HCT116 (cell line): ENCODE data around the gene POPDC3. TPM values are rescaled to one million over a fixed set of nuclear protein-coding genes. Genes with fewer than 3 reads are reported as not detected.

Source experiments
- ATAC-seq: fragments of 200-7000 bp; cut with Tn5 transposase; 2 replicates; pipeline ENCODE4 v1.9.1; 2020; ENCODE audit warnings: mild to moderate bottlenecking, moderate library complexity
- BruUV-seq: library from RNA; stranded (reverse); fragments of 400-500 nt; replicated peaks from 2 replicates; lab custom pipeline; 2021; lab: Mats Ljungman, UMichigan
- CTCF ChIA-PET: fragments of 300-600 bp; sonication (Branson Sonifier 250); formaldehyde crosslinking; loops from one replicate; lab custom pipeline; 2021; ENCODE audit warnings: antibody characterized with exemption; lab: Charles Lee
- POLR2A ChIA-PET: fragments of 300-600, 350-600 bp; sonication (Branson Sonifier 250); formaldehyde crosslinking; loops from one replicate; lab custom pipeline; 2021; ENCODE audit warnings: antibody characterized with exemption; lab: Charles Lee
- RAD21 ChIA-PET, 2 experiments: fragments of 300-600 bp; sonication (Branson Sonifier 250); formaldehyde crosslinking; loops; one replicate each; lab custom pipeline; 2023; ENCODE audit warnings: low total read pairs in 2 of 2; ENCODE audit not compliant: uncharacterized antibody in 2 of 2, unreplicated experiment in 2 of 2, low non-redundant PET in 1 of 2; lab: Charles Lee
- DNase-seq: peaks from one replicate; pipeline ENCODE4 v3.0.0-alpha.2; 2010; ENCODE audit warnings: low read depth, low spot score
- H2AFZ ChIP-seq: fragments of 200-600 bp; shearing (Covaris generic), sonication (generic); 2 replicates; pipeline ENCODE4 v1.6.1; 2017; ENCODE audit warnings: low read depth, mixed run types, mixed read lengths, antibody characterized with exemption, low read length; ENCODE audit not compliant: poor library complexity, severe bottlenecking
- H3K27ac ChIP-seq: 2 replicates; pipeline ENCODE4 v1.5.1; 2012; ENCODE audit warnings: low read depth, low read length
- H3K27me3 ChIP-seq: fragments of 200-600 bp; sonication (generic); 2 replicates; pipeline ENCODE4 v1.6.1; 2016; ENCODE audit warnings: mixed run types, low read length, mixed read lengths; ENCODE audit not compliant: insufficient read depth
- H3K36me3 ChIP-seq, 2 experiments: fragments of 200-500 bp in 1 of 2; fragments of 200-600 bp in 1 of 2; sonication (Bioruptor generic) in 1 of 2; sonication (generic) in 1 of 2; 2 replicates each; pipeline versions ENCODE4 v1.5.1 to v1.6.1; 2014 to 2016; ENCODE audit warnings: low read length in 2 of 2, inconsistent platforms in 1 of 2, mixed read lengths in 1 of 2, mixed run types in 1 of 2; ENCODE audit not compliant: insufficient read depth in 2 of 2, control insufficient read depth in 1 of 2
- H3K4me1 ChIP-seq, 2 experiments: fragments of 200-600 bp in 1 of 2; sonication (generic) in 1 of 2; 2 replicates each; pipeline versions ENCODE4 v1.5.1 to v1.6.1; 2012 to 2017; ENCODE audit warnings: low read length in 2 of 2, inconsistent platforms in 1 of 2, mild to moderate bottlenecking in 1 of 2, mixed read lengths in 1 of 2, mixed run types in 1 of 2, moderate library complexity in 1 of 2; ENCODE audit not compliant: insufficient read depth in 2 of 2, control insufficient read depth in 1 of 2
- H3K4me2 ChIP-seq: fragments of 200-600 bp; sonication (generic); 2 replicates; pipeline ENCODE4 v1.6.1; 2017; ENCODE audit warnings: mixed run types, low read length, mixed read lengths
- H3K4me3 ChIP-seq, 2 experiments: fragments of 200-600 bp in 1 of 2; sonication (generic) in 1 of 2; replicated peaks in 1 of 2; 2 replicates each; pipeline ENCODE4 v1.5.1; 2011 to 2016; ENCODE audit warnings: low read length in 2 of 2, control low read depth in 1 of 2, low read depth in 1 of 2, mild to moderate bottlenecking in 1 of 2, mixed read lengths in 1 of 2, mixed run types in 1 of 2
- H3K79me2 ChIP-seq: fragments of 200-600 bp; sonication (generic); 2 replicates; pipeline ENCODE4 v1.6.1; 2017; ENCODE audit warnings: mild to moderate bottlenecking, mixed run types, low read length, moderate library complexity, mixed read lengths; ENCODE audit not compliant: insufficient read depth
- H3K9ac ChIP-seq: fragments of 200-600 bp; sonication (generic); 2 replicates; pipeline ENCODE4 v1.6.1; 2016; ENCODE audit warnings: low read length, mixed read lengths
- H3K9me2 ChIP-seq: fragments of 200-600 bp; sonication (generic), shearing (Covaris generic); 2 replicates; pipeline ENCODE4 v1.6.1; 2017; ENCODE audit warnings: mixed run types, mild to moderate bottlenecking, moderate library complexity; ENCODE audit not compliant: insufficient read depth
- H3K9me3 ChIP-seq, 2 experiments: fragments of 200-500 bp in 1 of 2; fragments of 200-600 bp in 1 of 2; sonication (Bioruptor generic) in 1 of 2; sonication (generic) in 1 of 2; 2 replicates each; pipeline ENCODE4 v1.6.1; 2014 to 2017; ENCODE audit warnings: low read length in 2 of 2, mixed read lengths in 2 of 2, inconsistent platforms in 1 of 2, low read depth in 1 of 2, mild to moderate bottlenecking in 1 of 2, mixed run types in 1 of 2, moderate library complexity in 1 of 2; ENCODE audit not compliant: control insufficient read depth in 1 of 2, insufficient read depth in 1 of 2
- H4K20me1 ChIP-seq: fragments of 200-600 bp; sonication (generic), shearing (Covaris generic); 2 replicates; pipeline ENCODE4 v1.6.1; 2017; ENCODE audit warnings: mixed run types, mild to moderate bottlenecking, moderate library complexity; ENCODE audit not compliant: insufficient read depth
- ATF3 ChIP-seq: IDR thresholded peaks from 2 replicates; pipeline ENCODE4 v1.6.1; 2012
- CEBPB ChIP-seq: IDR thresholded peaks from 2 replicates; pipeline ENCODE4 v1.6.1; 2012; ENCODE audit warnings: low read depth
- CTCF ChIP-seq, 3 experiments: fragments of 200-600 bp in 1 of 3; sonication (generic) in 1 of 3; IDR thresholded peaks in 2 of 3; conservative IDR thresholded peaks in 1 of 3; 2 replicates each; pipeline ENCODE4 v1.5.1; 2012 to 2017; ENCODE audit warnings: low read depth in 2 of 3, low read length in 2 of 3, antibody characterized with exemption in 1 of 3, borderline replicate concordance in 1 of 3, control low read depth in 1 of 3, mild to moderate bottlenecking in 1 of 3, mixed read lengths in 1 of 3, mixed run types in 1 of 3, moderate library complexity in 1 of 3; ENCODE audit not compliant: insufficient read depth in 1 of 3
- EGR1 ChIP-seq: IDR thresholded peaks from 2 replicates; pipeline ENCODE4 v1.6.1; 2012; ENCODE audit warnings: low read depth
- EZH2phosphoT487 ChIP-seq: fragments of 200-600 bp; IDR thresholded peaks from 2 replicates; pipeline ENCODE4 v1.6.1; 2018; ENCODE audit warnings: antibody characterized with exemption, borderline replicate concordance
- FOSL1 ChIP-seq: IDR thresholded peaks from 2 replicates; pipeline ENCODE4 v1.6.1; 2012; ENCODE audit warnings: low read depth
- MAX ChIP-seq: IDR thresholded peaks from 2 replicates; pipeline ENCODE4 v1.6.1; 2012
- POLR2A ChIP-seq: IDR thresholded peaks from 2 replicates; pipeline ENCODE4 v1.7.0; 2011; ENCODE audit warnings: borderline replicate concordance; ENCODE audit not compliant: insufficient read depth, insufficient read length; ENCODE audit errors: extremely low read depth
- POLR2AphosphoS5 ChIP-seq: IDR thresholded peaks from 2 replicates; pipeline ENCODE4 v1.6.1; 2011; ENCODE audit warnings: mild to moderate bottlenecking, low read depth, low read length, moderate library complexity
- RAD21 ChIP-seq: IDR thresholded peaks from 2 replicates; pipeline ENCODE4 v1.6.1; 2012; ENCODE audit warnings: low read depth, mild to moderate bottlenecking
- REST ChIP-seq: IDR thresholded peaks from 2 replicates; pipeline ENCODE4 v1.6.1; 2012; ENCODE audit warnings: low read depth
- SIN3A ChIP-seq: IDR thresholded peaks from 2 replicates; pipeline ENCODE4 v1.6.1; 2012; ENCODE audit warnings: low read depth
- SP1 ChIP-seq: IDR thresholded peaks from 2 replicates; pipeline ENCODE4 v1.6.1; 2012; ENCODE audit warnings: low read depth
- SRF ChIP-seq: IDR thresholded peaks from 2 replicates; pipeline ENCODE4 v1.6.1; 2012; ENCODE audit warnings: low read depth
- ZBTB33 ChIP-seq: IDR thresholded peaks from 2 replicates; pipeline ENCODE4 v1.6.1; 2011; ENCODE audit warnings: mild to moderate bottlenecking, low read length, moderate library complexity; ENCODE audit not compliant: insufficient replicate concordance; ENCODE audit errors: extremely low read depth
- ZFX ChIP-seq: fragments of 450-650 bp; IDR thresholded peaks from 2 replicates; pipeline ENCODE4 v1.6.1; 2017
- ZNF274 ChIP-seq: fragments of 200-500 bp; sonication (Bioruptor generic); IDR thresholded peaks from 2 replicates; pipeline ENCODE4 v1.6.1; 2014; ENCODE audit warnings: mild to moderate bottlenecking, low read depth, low read length, inconsistent platforms
- intact Hi-C: fragments of 100-400 bp; cut with micrococcal nuclease; formaldehyde crosslinking; loops from 2 replicates; pipeline ENCODE4 v1.10.0; 2022
- total RNA-seq: library from RNA; stranded (reverse); gene quantifications from one replicate; pipeline ENCODE4 v1.2.1, GENCODE V29; 2021; ENCODE audit not compliant: unreplicated experiment

Gene POPDC3
- total RNA-seq, 1 experiment from 2014 or later, result 10.1 TPM

- Histone ChIP-seq H3K27me3 (no peaks in the 10 kb centered on the region), H3K9ac (no peak overlapping the region), H3K9me3 (no peaks in the 10 kb centered on the region), H3K4me1 (no peaks in the 10 kb centered on the region), H3K4me2 (no peak overlapping the region), H3K27ac (no peak overlapping the region), H2AFZ (no peak overlapping the region), H3K79me2 (no peaks in the 10 kb centered on the region), H3K9me2 (no peaks in the 10 kb centered on the region), H3K4me3 (no peak overlapping the region), H3K36me3 (no peaks in the 10 kb centered on the region), H4K20me1 (no peaks in the 10 kb centered on the region)
- BruUV-seq, result no TSS peak
- ATAC-seq, result no peak
- TF ChIP-seq EGR1 (no peak), CEBPB (no peak), ZFX (no peak), ZBTB33 (no peak), SIN3A (no peak), RAD21 (no peak), EZH2phosphoT487 (no peak), POLR2A (no peak), REST (no peak), MAX (no peak), FOSL1 (no peak), ZNF274 (no peak), POLR2AphosphoS5 (no peak), ATF3 (no peak), SP1 (no peak), CTCF (IDR thresholded peaks at IDR 0.05 in 2 of 3, conservative IDR thresholded peaks at IDR 0.05 in 1 of 3; ENCODE audit: borderline replicate concordance in 1 of 3, insufficient read depth in 1 of 3, low read depth in 2 of 3, low read length in 2 of 3) (no peak), SRF (no peak)
- POLR2A ChIA-PET, result no interaction called here
- DNase-seq, result no peak
- CTCF ChIA-PET, result no interaction called here
- intact Hi-C loops, result no loop called here
- RAD21 ChIA-PET, result interaction anchor here in 1 of 2 experiments (0.5 kb wide), 1 partner anchor 617 kb away, joined by 4 read pairs; no protein-coding TSS in a partner anchor
Measured at GRCh38 chr6:105113422-105113821, 66.4 kb downstream of the POPDC3 start.
